Astrocyte of the hippocampus (primary cell): ENCODE measurements around the gene TPP2.
A peak's percentile ranks its signal among the peaks of the same experiment; 100 is the strongest.

Source experiments
- DNase-seq: peaks from one replicate; pipeline ENCODE4 v3.0.0; 2011; ENCODE audit warnings: low read depth, low spot score

Gene TPP2

GRCh38 chr13:102657630-102658029 lies 60.8 kb downstream of the TPP2 start:
- DNase-seq = no peak

- DNase-seq = peak; percentile 14
Measured at GRCh38 chr13:102658660-102659059, 61.9 kb downstream of the TPP2 start.

DNA sequence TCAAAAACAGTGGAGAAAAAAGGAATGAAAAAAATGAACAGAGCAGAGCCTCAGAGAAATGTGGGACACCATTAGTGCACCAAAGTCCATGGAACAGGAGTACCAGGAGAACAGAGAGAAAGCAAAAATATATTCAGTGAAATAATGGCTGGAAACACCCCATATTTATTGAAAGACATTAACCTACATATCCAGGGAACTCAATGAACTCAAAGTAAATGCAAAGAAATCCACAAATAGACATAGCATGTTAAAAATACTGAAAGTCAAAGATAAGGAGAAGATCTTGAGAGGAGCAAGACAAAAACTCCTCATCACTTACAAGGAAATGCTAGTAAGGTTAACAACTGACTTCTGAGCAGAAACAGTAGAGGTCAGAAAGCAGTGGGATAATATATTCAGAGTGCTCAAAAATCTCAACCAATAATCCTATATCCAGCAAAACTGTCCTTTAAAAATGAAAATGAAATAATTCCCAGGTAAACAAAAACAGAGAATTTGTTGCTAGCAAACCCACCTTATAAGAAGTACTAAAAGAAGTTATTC lies 62.5 kb downstream of the TPP2 start:
- DNase-seq = no peak

- DNase-seq = no peak
Measured at GRCh38 chr13:102667023-102667422, 70.2 kb downstream of the TPP2 start.

DNA sequence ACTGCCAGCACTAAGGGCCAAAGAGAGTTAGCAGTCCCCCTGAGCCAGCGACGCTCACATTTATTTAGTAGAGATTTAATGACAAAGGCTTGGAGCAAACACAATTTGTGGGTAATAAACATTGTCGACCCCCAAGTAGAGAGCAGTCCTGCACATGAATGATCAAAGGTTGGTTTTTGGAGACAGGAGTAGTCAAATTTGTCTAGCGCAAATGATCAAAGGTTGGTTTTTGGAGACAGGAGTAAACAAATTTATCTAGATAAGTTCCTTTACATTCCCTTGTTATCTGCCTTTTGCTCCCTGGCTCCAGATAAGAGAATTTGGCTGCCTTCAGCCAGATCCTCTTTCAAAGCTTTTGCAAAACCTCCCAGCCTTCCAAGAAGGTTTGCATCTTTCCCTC lies 71.1 kb downstream of the TPP2 start:
- DNase-seq = no peak

- DNase-seq = no peak
Measured at GRCh38 chr13:102670130-102670529, 73.3 kb downstream of the TPP2 start.

DNA sequence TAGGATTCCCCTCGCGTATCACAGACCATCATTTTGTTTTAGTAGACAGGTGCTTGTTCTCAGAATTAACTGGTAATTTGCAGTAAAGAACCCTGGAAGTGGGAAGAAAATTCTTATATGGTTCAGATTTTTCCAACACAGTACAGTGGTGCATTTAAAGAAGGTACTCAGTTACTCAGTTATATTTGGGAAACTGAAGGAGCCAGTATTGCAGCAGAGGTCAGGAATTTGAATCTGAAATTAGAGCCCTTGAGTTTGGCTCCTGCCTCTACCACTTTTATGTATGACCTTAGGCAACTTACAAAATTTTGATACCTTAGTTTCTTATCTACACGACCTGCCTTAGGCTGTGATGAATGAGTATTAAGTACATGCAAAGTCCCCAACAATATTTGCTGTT lies 78.3 kb downstream of the TPP2 start:
- no peak for DNase-seq

- no peak for DNase-seq
Measured at GRCh38 chr13:102677122-102677521, 80.3 kb downstream of the TPP2 start.

- DNase-seq = peak; percentile 35
Measured at GRCh38 chr13:102678339-102679107, 81.7 kb downstream of the TPP2 start.

DNA sequence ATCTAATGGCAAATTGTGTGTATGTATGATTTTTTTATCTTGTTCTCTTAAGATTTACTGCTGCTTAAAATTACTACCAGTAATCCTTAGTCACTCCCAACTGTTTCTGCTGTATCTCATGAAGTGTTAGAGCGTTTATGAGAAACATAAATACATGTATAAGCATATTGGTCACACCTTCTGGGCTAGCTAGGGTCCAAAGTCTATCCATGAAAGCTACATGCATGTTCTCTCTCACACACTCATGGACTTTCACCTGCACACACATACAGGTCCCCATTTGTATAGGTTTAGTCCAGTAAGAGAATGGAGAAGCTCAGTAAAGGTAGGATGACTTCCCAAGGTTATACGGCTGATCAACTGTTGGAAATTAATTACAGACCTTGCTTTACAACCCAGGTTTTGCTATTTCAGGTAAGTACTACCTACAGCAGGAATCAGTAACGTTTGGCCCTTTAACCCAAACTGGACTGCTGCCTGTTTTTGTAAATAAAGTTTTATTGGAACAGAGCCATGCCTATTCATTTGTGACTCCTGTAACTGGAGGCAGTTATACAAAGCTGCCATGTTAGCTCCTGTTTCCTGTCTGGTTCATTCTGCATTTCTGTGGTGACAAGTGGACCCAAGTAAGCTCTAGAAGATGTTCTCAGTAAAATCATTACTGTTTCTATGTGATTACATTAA lies 82.8 kb downstream of the TPP2 start:
- DNase-seq = no peak

DNA sequence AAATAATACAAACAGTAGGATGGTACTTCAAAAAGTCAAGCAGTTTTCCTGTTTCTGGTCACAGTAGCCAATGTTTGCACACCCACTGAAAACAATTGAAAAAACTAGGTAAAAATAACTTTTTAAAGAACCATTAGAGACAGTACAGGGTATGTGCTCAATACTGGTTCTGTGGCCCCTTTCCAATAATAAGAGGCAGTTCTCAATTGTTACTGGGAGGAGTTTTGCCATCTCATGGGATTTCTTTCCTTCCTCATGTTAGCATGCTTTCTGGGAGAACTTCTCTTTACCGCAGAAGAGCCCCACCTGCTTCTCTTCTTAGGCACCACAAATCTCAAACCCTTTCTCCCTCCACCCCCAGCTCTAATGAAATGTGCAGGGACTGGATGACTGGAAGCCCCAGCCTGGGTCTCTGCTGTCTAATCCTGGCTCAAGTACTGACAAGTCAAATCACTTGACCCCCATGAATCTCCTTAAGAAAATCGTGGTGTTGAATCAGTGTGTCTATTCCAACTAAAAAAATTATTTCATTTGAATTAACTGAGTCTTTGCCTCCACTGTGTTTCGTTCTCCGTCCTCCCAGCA lies 83.4 kb downstream of the TPP2 start:
- DNase-seq = no peak

DNA sequence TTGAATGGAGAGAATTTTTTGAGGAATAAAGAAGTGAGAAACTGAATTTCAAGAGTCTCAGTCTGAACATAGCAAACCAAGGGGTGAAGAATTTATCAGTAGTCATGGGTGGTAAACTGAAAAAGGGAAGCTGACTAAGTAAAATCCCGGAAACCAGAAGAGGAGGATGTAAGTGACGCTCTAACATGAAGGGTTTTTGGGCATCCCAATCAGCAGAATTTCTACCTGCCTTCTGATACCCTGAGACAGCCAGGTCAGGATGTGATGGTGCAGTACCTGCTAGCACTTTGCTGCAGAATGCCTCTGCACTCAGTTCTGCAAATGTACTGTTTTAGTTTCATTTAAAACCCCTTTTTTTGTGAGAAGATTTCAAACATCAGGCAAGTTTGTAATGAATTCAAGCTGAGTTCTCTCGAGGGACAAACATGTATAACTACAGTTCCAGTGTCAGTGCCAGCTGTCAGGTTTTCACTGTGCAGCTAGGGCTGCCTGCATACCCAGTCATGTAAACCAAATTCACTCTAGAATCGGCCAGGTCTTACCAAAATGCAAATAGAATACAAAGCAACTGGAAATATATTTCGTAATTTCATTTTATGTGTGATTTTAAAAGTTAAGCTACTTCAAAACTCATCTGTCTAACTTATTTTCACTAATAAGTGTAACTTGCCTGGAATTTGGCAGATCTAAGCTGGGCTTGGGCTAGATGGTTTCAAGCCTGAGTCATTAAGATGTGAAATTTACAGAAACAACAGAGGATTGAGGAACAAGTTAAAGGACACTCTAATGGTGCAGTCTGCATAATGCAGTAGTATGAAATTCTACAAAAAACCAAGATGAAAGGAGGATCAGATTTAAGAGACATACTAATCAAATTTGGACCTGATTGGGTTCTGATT lies 84.3 kb downstream of the TPP2 start:
- DNase-seq = no peak

DNA sequence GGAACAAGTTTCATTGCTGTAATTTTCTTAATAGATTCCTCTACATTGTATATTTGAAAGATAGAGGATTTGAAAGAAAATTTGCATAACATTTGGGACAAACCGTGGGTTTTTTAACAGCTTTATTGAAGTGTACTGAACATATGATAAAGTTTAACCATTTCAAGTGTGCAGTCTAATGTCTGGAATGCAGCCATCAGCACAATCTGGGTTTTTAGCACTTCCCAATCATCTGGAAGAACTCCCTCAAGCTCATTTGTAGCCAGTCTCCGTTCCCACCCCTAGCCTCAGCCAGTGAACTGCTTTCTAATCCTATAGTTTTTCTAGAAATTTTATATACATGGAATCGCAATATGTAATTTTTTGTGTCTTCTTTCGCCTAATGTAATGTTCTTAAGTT lies 85.4 kb downstream of the TPP2 start:
- no peak for DNase-seq

DNA sequence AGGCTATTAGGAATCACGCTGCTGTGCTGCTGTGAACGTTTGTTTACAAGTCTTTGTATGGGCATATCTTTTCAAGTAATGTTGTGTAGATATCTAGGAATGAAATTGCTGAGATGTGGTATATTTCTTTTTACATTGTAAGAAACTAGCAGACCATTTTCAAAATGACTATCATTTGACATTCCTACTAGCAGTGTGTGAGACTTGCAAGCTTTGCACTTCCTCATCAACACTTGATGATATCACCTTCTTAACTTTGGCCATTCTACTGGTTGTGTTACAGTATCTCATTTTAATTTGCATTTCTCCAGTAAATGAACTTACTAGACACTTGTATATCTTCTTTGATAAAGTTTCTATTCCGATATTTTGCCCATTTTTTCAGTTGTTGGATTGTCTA lies 85.9 kb downstream of the TPP2 start:
- no peak for DNase-seq

GRCh38 chr13:102683637-102684036 lies 86.9 kb downstream of the TPP2 start:
- no peak for DNase-seq

- no peak for DNase-seq
Measured at GRCh38 chr13:102686024-102686423, 89.2 kb downstream of the TPP2 start.

- DNase-seq = no peak
Measured at GRCh38 chr13:102687520-102687919, 90.7 kb downstream of the TPP2 start.

DNA sequence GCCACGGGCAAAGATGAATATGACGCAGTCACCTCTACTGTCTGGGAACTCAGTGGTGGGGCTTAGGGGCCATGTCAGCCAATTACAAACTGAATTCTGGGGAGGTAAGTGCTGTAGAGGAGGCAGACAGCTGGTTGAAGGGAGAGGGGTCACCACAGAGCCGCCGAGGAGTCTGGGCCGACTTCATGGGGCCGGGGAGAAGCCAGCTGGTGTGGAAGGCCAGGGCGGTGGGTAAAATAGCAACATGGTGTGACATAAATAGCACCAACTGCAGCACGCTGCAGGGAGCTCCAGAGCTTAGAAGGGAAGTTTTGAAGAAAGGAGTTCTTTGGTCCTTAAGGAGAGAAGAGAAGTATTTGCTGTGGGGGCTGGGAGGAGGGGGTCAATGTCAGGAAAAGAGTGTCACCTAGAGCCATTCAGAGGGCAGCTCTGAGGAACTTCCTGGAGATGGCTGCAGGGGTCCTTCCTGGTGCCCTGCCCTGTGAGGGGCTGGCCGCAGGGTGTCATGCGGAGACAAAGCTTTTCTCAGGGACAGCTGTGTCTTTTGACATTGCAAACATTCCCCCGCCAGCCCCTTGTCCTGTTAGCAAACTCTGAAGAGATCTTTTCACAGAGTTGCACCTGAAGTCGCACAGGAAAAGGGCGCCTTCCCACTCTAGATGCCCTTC lies 91.7 kb downstream of the TPP2 start:
- DNase-seq = no peak

GRCh38 chr13:102690883-102691282 lies 94.1 kb downstream of the TPP2 start:
- DNase-seq = no peak

GRCh38 chr13:102692491-102692826 lies 95.7 kb downstream of the TPP2 start:
- peak; percentile 14 for DNase-seq

- no peak for DNase-seq
Measured at GRCh38 chr13:102693250-102693649, 96.5 kb downstream of the TPP2 start.
